NCI-H510A (cell line): ENCODE measurements around the gene FAM83F.
A peak's percentile ranks its signal among the peaks of the same experiment; 100 is the strongest.
"Not testable (repeated sequence)": the region's sequence is repeated elsewhere in the genome, so short reads cannot be mapped to it uniquely, and the experiment has no call there.

Experiments
- DNase-seq: peaks from one replicate; lab custom pipeline; 2025; lab: John Stamatoyannopoulos, UW

Gene FAM83F

GRCh38 chr22:40015358-40015976 is 20.7 kb downstream of the FAM83F start:
- no peak for DNase-seq

DNA sequence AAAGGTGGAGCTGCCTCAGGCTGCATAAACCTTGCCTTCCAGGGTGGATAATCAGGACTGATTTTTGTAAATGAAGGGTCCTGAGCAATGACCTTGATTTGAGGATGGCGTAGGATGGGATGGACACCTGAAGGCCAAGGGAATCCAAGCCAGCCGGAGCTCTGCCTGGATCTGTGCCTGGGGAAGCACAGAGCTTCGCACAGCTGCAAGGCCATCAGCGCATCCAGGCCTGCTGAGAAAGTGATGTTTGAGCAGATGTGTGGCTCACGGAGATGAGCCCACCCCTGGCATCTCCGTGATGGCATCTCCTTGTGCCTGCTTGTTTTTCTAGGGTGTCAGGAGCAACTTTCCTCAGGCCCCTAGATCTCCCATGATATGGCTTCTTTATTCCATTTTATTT is 23.3 kb downstream of the FAM83F start:
- DNase-seq = no peak

DNA sequence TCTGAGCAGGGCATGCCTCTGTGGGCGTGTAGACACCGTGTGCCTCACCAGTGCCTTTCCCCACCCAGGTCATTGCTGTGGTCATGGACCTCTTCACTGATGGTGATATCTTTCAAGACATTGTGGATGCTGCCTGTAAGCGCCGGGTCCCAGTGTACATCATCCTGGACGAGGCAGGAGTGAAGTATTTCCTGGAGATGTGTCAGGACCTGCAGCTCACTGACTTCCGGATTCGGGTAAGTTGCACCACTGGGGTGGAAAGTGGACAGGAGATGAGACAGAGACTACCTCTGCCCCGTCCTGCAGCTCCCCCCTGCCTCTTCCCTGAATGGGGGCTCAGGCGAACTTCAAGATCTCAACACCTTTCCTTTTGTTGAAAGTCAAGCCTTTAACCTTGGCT is 24.3 kb downstream of the FAM83F start:
- no peak for DNase-seq

- peak; percentile 68 for DNase-seq
These were observed 26.2 kb downstream of the FAM83F start for GRCh38 chr22:40020956-40021355.

DNA sequence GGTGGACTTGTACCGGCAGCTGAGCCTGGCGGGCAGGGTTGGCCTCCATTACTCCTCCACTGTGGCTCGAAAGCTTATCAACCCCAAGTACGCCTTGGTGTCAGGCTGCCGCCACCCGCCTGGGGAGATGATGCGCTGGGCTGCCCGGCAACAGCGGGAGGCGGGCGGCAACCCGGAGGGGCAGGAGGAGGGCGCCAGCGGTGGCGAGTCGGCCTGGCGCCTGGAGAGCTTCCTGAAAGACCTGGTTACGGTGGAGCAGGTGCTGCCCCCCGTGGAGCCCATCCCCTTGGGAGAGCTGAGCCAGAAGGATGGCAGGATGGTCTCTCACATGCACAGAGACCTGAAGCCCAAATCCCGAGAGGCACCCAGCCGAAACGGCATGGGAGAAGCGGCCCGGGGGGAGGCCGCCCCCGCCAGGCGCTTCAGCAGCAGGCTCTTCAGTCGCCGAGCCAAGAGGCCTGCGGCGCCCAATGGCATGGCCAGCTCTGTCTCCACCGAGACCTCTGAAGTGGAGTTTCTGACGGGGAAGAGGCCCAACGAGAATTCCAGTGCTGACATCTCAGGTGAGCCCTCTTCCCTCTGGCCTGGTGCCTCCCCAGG is 26.7 kb downstream of the FAM83F start:
- DNase-seq = peak; percentile 79

DNA sequence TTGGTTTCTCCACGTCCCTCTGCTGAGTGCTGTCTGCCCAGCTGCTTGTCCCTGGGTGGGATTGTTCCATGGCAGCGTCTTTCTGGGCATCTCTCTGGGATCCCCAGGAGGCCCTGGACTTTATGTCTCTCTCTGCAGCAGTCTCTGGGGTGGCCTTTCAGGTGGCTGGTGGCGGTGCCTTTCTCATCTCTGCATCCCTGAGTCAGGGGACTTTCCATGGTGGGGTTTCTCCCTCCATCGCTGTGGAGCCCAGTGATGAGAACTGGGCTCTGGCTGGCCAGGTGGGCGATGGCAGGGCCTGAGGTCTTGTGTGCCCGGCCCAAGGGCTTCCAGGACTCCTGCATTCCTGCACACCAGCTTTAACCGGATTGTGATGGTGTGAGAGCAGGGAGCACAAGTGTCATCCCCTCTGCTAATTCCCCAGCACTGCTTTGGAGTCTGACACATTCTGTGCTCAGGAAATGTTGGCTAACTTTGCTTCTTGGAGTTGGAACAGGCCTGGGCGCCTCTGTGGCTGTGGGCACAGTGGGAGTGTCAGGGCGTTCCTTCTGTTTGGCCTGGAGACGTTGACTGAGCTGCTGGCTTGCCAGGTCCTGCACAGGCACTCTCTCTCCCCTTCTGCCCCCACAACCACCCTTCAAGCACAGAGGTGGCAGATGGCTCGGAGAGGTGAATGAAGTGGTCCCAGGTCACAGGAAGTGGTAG is 27.9 kb downstream of the FAM83F start:
- DNase-seq = no peak

DNA sequence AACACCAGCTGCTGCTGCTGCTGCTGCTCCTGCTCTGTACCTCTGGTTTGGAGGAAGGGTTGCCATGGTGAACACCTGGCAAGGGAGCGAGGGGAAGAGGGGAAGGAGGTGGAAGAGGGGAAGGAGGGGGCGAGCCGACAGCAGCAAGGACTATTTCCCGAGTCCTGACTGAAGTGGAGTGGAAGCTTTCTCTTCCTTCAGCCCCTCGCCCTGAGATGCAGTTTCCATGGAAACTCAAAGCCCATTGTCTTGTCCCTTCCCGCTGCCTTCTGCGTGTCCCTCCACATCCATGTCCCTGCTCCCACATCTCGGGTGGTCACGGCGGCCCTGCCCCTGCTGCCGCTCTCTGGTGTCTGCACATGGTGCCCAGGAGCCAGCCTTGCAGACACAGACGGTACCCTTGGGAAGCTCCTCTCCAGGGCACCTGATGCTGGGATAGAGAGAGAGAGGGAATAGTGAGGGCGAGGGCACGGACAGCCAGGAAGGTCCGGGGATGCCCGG is 28.6 kb downstream of the FAM83F start:
- no peak for DNase-seq

- DNase-seq = peak; percentile 19
These were observed 29.7 kb downstream of the FAM83F start for GRCh38 chr22:40024201-40025061.

DNA sequence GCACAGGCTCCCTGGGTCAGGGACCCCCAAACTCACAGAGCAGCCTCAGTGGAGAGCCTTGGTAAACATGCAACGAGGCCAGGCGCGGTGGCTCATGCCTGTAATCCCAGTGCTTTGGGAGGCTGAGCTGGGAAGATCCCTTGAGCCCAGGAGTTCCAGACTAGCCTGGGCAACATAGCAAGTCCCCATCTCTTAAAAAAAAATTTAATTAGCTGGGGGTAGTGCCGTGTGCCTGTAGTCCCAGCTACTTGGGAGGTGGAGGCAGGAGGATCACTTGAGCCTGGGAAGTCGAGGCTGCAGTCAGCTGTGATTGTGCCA is 30.3 kb downstream of the FAM83F start:
- DNase-seq = not testable (repeated sequence)

GRCh38 chr22:40025856-40026255 is 31.1 kb downstream of the FAM83F start:
- DNase-seq = no peak

DNA sequence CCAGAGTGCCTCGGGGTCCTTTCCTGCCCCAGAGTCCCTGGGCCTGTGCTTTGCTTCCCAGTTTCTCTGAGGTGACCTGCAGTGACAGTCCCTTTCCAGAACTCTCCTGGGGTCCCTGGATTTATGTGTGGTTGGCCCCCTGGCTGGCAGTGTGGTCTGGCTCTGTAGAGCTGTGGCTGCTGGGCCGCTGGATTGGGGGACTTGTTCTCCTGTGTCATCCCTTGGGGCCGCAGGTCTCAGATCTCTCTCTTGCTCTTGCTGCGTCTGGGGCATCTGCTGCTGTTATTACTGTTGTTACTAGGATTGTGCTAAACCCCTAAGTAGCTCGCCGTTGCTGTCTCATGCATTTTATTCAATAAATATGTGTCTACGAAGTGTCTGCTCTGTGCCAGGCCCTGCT is 31.9 kb downstream of the FAM83F start:
- DNase-seq = no peak

- no peak for DNase-seq
These were observed 32.7 kb downstream of the FAM83F start for GRCh38 chr22:40027191-40028097.

GRCh38 chr22:40028098-40028425 is 33.3 kb downstream of the FAM83F start:
- DNase-seq = no peak

DNA sequence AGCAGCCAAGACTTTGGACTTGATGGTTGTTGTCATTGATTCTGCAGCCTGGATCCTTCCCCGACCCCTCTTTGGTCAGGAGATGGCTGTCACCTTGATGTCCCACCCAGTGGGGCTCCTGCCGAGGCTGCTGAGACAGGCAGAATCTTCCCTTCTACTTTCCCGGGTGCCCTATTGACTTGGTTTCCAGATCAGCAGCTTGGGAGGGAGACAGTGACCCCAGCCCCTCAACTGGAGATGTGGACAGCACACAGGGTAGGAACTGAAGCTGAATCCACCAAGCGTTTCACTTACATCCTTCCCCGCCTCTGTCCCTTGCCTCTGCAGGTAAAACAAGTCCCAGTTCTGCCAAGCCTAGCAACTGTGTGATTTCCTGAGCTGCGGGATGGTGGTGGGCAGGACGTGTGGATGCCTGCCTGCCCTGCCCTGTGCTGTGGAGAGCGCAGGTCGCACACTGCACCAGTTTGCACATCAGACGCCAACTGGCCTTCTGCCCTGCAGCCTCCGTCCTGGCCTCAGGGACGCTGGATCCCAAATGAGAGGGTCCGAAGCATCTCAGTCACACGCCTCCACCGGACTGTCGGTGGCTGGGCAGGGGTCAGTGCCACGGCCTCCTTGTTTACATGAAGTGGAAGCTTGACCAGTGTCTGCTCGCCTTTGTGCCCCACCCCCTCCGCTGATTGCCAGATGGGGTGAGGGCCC is 34.6 kb downstream of the FAM83F start:
- DNase-seq = no peak

DNA sequence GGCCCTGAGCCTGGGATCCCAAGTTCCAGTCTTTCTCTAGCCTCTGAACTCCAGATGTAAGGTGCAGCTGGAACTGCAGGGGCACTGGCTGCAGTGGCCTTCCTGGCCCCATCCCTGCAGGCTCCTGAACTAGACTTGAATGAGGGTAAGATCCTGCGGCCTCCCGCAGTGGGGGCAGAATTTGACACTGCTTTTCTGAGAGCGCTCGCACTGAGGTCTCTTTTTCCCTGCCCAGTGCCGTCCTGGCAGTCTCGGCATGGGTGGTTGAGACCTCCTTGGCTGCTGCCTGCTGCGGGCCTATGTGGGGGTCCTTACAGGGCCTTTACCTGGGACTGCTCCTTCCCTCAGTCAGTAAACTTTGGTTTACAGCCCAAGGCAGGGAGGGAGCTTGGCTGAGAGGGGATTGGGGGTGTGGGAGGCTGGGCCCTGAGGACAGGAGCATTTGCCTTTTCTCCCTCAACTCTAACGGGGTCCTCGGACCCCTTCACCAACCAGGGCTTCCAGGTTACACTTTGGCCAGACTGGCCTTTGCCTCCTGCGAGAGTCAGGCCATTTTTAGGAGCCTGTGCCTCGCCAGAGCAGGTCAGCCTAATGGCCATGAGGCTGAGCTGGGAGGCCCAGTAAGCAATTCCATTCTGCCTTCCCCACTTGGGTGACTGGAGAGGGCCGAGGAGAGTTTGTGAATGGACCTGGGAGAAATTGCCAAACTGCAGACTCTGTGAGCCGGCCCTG is 35.4 kb downstream of the FAM83F start:
- DNase-seq = no peak

DNA sequence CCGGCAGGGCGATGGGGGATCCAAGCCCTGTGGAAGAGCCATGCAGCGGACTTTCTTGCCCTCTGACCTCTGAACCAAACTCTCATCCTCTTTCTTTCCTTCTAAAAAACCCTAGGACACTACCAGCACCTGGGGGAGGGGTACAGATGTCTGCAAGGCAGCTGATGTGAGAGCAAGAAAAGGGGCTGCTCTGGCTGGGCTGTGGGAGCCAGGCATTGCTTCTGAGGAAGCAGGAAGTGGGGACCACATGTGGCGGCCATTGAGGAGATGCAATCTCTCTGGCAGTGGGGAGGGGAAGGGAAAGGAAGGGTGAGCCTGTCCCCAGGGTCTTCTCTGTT is 36.0 kb downstream of the FAM83F start:
- DNase-seq = no peak

DNA sequence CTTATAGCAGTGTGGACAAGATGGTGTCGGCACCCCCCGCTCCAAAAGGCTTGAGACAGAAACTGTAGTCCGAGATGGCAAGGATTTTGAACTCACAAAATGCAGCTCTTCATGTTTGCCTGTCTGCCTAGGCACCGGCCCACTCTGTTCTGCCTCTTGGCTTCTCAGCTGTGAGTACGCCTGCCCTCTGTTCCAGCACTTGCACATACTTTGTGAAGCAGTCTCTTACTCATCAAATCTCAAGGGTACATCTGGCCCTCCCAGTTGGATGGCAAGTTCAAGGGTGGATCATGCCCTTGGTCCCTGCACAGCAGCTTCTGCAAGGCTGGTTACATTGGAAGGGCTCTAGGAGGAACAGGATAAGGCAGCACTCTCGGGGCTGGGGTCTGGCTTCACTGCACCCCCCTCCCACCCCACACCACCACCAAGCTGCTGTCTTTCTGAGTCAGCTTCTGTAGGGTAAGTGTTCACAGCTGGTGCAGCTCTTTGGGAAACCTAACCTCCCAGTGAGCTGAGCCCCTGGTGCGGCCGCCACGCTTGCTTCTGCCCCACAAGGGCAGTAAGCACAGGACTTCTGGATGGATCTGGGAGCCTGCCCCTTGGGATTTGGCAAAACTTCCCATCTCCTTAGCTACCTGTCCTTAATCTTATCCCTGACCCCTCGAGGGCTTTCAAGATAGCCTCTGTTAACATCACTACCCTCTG is 37.2 kb downstream of the FAM83F start:
- DNase-seq = no peak

GRCh38 chr22:40033586-40034380 is 39.0 kb downstream of the FAM83F start:
- DNase-seq = no peak

GRCh38 chr22:40035351-40035750 is 40.6 kb downstream of the FAM83F start:
- DNase-seq = no peak
